Ectodermal cell (in vitro differentiated cells): ENCODE results near the gene AKAP6.

Experiments used
- H3K27ac ChIP-seq: 2 replicates; pipeline ENCODE4 v1.7.0; 2013; ENCODE audit warnings: mild to moderate bottlenecking, low read depth, low read length; ENCODE audit not compliant: insufficient read depth, poor library complexity, severe bottlenecking
- H3K27me3 ChIP-seq: 2 replicates; pipeline ENCODE4 v1.7.0; 2013; ENCODE audit warnings: mild to moderate bottlenecking, low read length; ENCODE audit not compliant: insufficient read depth, control insufficient read depth, poor library complexity, severe bottlenecking
- H3K36me3 ChIP-seq: one replicate; pipeline ENCODE4 v1.7.0; 2013; ENCODE audit warnings: low read length; ENCODE audit not compliant: control insufficient read depth, insufficient read depth
- H3K4me1 ChIP-seq: one replicate; pipeline ENCODE4 v1.7.0; 2013; ENCODE audit warnings: low read length; ENCODE audit not compliant: control insufficient read depth, insufficient read depth
- H3K4me3 ChIP-seq: 2 replicates; pipeline ENCODE4 v1.7.0; 2013; ENCODE audit warnings: low read depth, low read length, control low read depth; ENCODE audit not compliant: insufficient read depth
- H3K9me3 ChIP-seq: 2 replicates; pipeline ENCODE4 v1.7.0; 2013; ENCODE audit warnings: mild to moderate bottlenecking, low read length, moderate library complexity; ENCODE audit not compliant: control insufficient read depth
- WGBS, 2 experiments: methylation state at CpG; one replicate each; pipeline ENCODE4 v1.1.7; 2013; ENCODE audit warnings: missing lambda C conversion rate in 2 of 2; 5-methylcytosine and 5-hydroxymethylcytosine counted together

Gene AKAP6

GRCh38 chr14:32639208-32639607, 310.1 kb downstream of the AKAP6 start:
- Histone ChIP-seq H3K27ac (no peak overlapping the region), H3K4me1 (no peaks in the 10 kb centered on the region), H3K9me3 (no peaks in the 10 kb centered on the region), H3K27me3 (no peaks in the 10 kb centered on the region), H3K36me3 (no peaks in the 10 kb centered on the region), H3K4me3 (no peak overlapping the region)
- WGBS, 2 experiments: 87 to 94% methylated on average over 2 of the region's 2 CpGs

- H3K9me3 ChIP-seq: no peaks in the 10 kb centered on the region
- H3K27me3 ChIP-seq: no peaks in the 10 kb centered on the region
- H3K27ac ChIP-seq: no peak overlapping the region
- no peaks in the 10 kb centered on the region for H3K4me1 ChIP-seq
- WGBS, 2 experiments: 100% methylated on average over 1 of the region's 1 CpG; no CpG with 5 or more reads in 1 of the 2 experiments
- no peaks in the 10 kb centered on the region for H3K36me3 ChIP-seq
- H3K4me3 ChIP-seq: no peak overlapping the region
These were observed 316.5 kb downstream of the AKAP6 start for GRCh38 chr14:32645551-32645950.

- no peaks in the 10 kb centered on the region for H3K4me1 ChIP-seq
- H3K36me3 ChIP-seq: no peaks in the 10 kb centered on the region
- H3K9me3 ChIP-seq: no peaks in the 10 kb centered on the region
- no peak overlapping the region for H3K4me3 ChIP-seq
- H3K27me3 ChIP-seq: no peaks in the 10 kb centered on the region
- no peak overlapping the region for H3K27ac ChIP-seq
These were observed 319.3 kb downstream of the AKAP6 start for GRCh38 chr14:32648434-32648833.

- H3K27ac ChIP-seq: no peak overlapping the region
- no peaks in the 10 kb centered on the region for H3K36me3 ChIP-seq
- 90 to 94% methylated on average over 7 of the region's 7 CpGs for WGBS, 2 experiments
- H3K9me3 ChIP-seq: no peaks in the 10 kb centered on the region
- H3K27me3 ChIP-seq: no peaks in the 10 kb centered on the region
- H3K4me3 ChIP-seq: no peak overlapping the region
- no peaks in the 10 kb centered on the region for H3K4me1 ChIP-seq
These were observed 320.9 kb downstream of the AKAP6 start for GRCh38 chr14:32650030-32650429.

- 95 to 100% methylated on average over 2 to 3 of the region's 3 CpGs for WGBS, 2 experiments
These were observed 321.6 kb downstream of the AKAP6 start for GRCh38 chr14:32650665-32651064.

GRCh38 chr14:32654106-32654505, 325.0 kb downstream of the AKAP6 start:
- no peak overlapping the region for H3K27ac ChIP-seq
- no peak overlapping the region for H3K4me3 ChIP-seq
- no peaks in the 10 kb centered on the region for H3K36me3 ChIP-seq
- no peaks in the 10 kb centered on the region for H3K9me3 ChIP-seq
- WGBS, 2 experiments: no CpG with 5 or more reads among the region's 1 CpG
- H3K4me1 ChIP-seq: no peaks in the 10 kb centered on the region
- no peaks in the 10 kb centered on the region for H3K27me3 ChIP-seq

More at GRCh38 chr14:32650665-32651064, 321.6 kb downstream of the AKAP6 start:
- Histone ChIP-seq H3K27ac (no peak overlapping the region), H3K27me3 (no peaks in the 10 kb centered on the region), H3K4me1 (no peaks in the 10 kb centered on the region), H3K9me3 (no peaks in the 10 kb centered on the region), H3K4me3 (no peak overlapping the region), H3K36me3 (no peaks in the 10 kb centered on the region)

- Histone ChIP-seq H3K27me3 (no peaks in the 10 kb centered on the region), H3K36me3 (no peaks in the 10 kb centered on the region), H3K9me3 (no peaks in the 10 kb centered on the region), H3K4me1 (no peaks in the 10 kb centered on the region), H3K27ac (no peak overlapping the region), H3K4me3 (no peak overlapping the region)
- 88 to 95% methylated on average over 3 of the region's 3 CpGs for WGBS, 2 experiments
These were observed 327.5 kb downstream of the AKAP6 start for GRCh38 chr14:32656601-32657000.

- 75 to 78% methylated on average over 4 of the region's 4 CpGs for WGBS, 2 experiments
- H3K27me3 ChIP-seq: no peaks in the 10 kb centered on the region
- no peaks in the 10 kb centered on the region for H3K4me1 ChIP-seq
- no peaks in the 10 kb centered on the region for H3K36me3 ChIP-seq
- no peak overlapping the region for H3K4me3 ChIP-seq
- H3K9me3 ChIP-seq: no peaks in the 10 kb centered on the region
- no peak overlapping the region for H3K27ac ChIP-seq
These were observed 328.0 kb downstream of the AKAP6 start for GRCh38 chr14:32657081-32657480.

GRCh38 chr14:32661216-32661615, 332.1 kb downstream of the AKAP6 start:
- H3K4me3 ChIP-seq: no peak overlapping the region
- no peak overlapping the region for H3K27ac ChIP-seq
- no peaks in the 10 kb centered on the region for H3K27me3 ChIP-seq
- no peaks in the 10 kb centered on the region for H3K4me1 ChIP-seq
- H3K9me3 ChIP-seq: no peaks in the 10 kb centered on the region
- H3K36me3 ChIP-seq: no peaks in the 10 kb centered on the region
- 76 to 78% methylated on average over 5 to 6 of the region's 6 CpGs for WGBS, 2 experiments

- no peaks in the 10 kb centered on the region for H3K27me3 ChIP-seq
- no peak overlapping the region for H3K4me3 ChIP-seq
- 67 to 100% methylated on average over 1 of the region's 1 CpG for WGBS, 2 experiments
- no peaks in the 10 kb centered on the region for H3K36me3 ChIP-seq
- H3K9me3 ChIP-seq: no peaks in the 10 kb centered on the region
- H3K27ac ChIP-seq: no peak overlapping the region
- H3K4me1 ChIP-seq: no peaks in the 10 kb centered on the region
These were observed 333.1 kb downstream of the AKAP6 start for GRCh38 chr14:32662211-32662610.

- Histone ChIP-seq H3K27me3 (no peaks in the 10 kb centered on the region), H3K36me3 (no peaks in the 10 kb centered on the region), H3K4me1 (no peaks in the 10 kb centered on the region), H3K4me3 (no peak overlapping the region), H3K9me3 (no peaks in the 10 kb centered on the region), H3K27ac (no peak overlapping the region)
These were observed 337.2 kb downstream of the AKAP6 start for GRCh38 chr14:32666308-32666707.
